HEK293 (cell line): Measurements from ENCODE around the gene CREB3L1.

Experiments used
- FEZF1 ChIP-seq: fragments of 450-650 bp; formaldehyde crosslinking; IDR thresholded peaks from 2 replicates; pipeline ENCODE4 v1.5.1; 2016; ENCODE audit warnings: missing biosample characterization, missing genetic modification characterization
- HOXA7 ChIP-seq: sonication (generic); formaldehyde crosslinking; IDR thresholded peaks from 2 replicates; pipeline ENCODE4 v1.8.1; 2022; ENCODE audit warnings: missing genetic modification reagents, borderline replicate concordance
- PRDM10 ChIP-seq: fragments of 450-650 bp; formaldehyde crosslinking; IDR thresholded peaks from 2 replicates; pipeline ENCODE4 v1.5.1; 2016; ENCODE audit warnings: missing biosample characterization, missing genetic modification characterization
- WT1 ChIP-seq: fragments of 450-650 bp; formaldehyde crosslinking; IDR thresholded peaks from 2 replicates; pipeline ENCODE4 v1.5.1; 2016; ENCODE audit warnings: missing biosample characterization, missing genetic modification characterization
- ZBTB17 ChIP-seq: fragments of 450-650 bp; formaldehyde crosslinking; IDR thresholded peaks from 2 replicates; pipeline ENCODE4 v1.5.1; 2016; ENCODE audit warnings: missing biosample characterization, missing genetic modification characterization
- ZBTB21 ChIP-seq: fragments of 450-650 bp; formaldehyde crosslinking; IDR thresholded peaks from 2 replicates; pipeline ENCODE4 v1.5.1; 2017; ENCODE audit warnings: missing biosample characterization, missing genetic modification characterization
- ZNF10 ChIP-seq: fragments of 450-650 bp; formaldehyde crosslinking; IDR thresholded peaks from 2 replicates; pipeline ENCODE4 v1.5.1; 2017; ENCODE audit warnings: missing biosample characterization, missing genetic modification characterization
- ZNF114 ChIP-seq: fragments of 450-650 bp; formaldehyde crosslinking; IDR thresholded peaks from 2 replicates; pipeline ENCODE4 v1.5.0; 2017; ENCODE audit warnings: missing biosample characterization, missing genetic modification characterization
- ZNF184 ChIP-seq: fragments of 450-650 bp; IDR thresholded peaks from 2 replicates; pipeline ENCODE4 v1.5.1; 2018; ENCODE audit warnings: missing biosample characterization, mild to moderate bottlenecking, missing genetic modification characterization
- ZNF221 ChIP-seq: fragments of 450-650 bp; formaldehyde crosslinking; IDR thresholded peaks from 2 replicates; pipeline ENCODE4 v1.5.1; 2017; ENCODE audit warnings: missing biosample characterization, missing genetic modification characterization, borderline replicate concordance
- ZNF398 ChIP-seq: fragments of 450-650 bp; formaldehyde crosslinking; IDR thresholded peaks from 2 replicates; pipeline ENCODE4 v1.5.1; 2017; ENCODE audit warnings: missing biosample characterization, missing genetic modification characterization
- ZNF513 ChIP-seq: fragments of 450-650 bp; IDR thresholded peaks from 2 replicates; pipeline ENCODE4 v1.5.1; 2018; ENCODE audit warnings: missing biosample characterization, missing genetic modification characterization
- ZNF529 ChIP-seq: fragments of 450-650 bp; formaldehyde crosslinking; IDR thresholded peaks from 2 replicates; pipeline ENCODE4 v1.5.1; 2017; ENCODE audit warnings: missing genetic modification characterization, missing biosample characterization; ENCODE audit not compliant: insufficient replicate concordance
- ZNF585B ChIP-seq: fragments of 450-650 bp; formaldehyde crosslinking; IDR thresholded peaks from 2 replicates; pipeline ENCODE4 v1.5.1; 2016; ENCODE audit warnings: missing biosample characterization, missing genetic modification characterization
- ZNF692 ChIP-seq: fragments of 450-650 bp; formaldehyde crosslinking; IDR thresholded peaks from 2 replicates; pipeline ENCODE4 v1.5.1; 2016; ENCODE audit warnings: missing biosample characterization, missing genetic modification characterization
- ZNF830 ChIP-seq: fragments of 450-650 bp; IDR thresholded peaks from 2 replicates; pipeline ENCODE4 v1.5.0; 2018; ENCODE audit warnings: missing biosample characterization, missing genetic modification characterization, low read depth, mild to moderate bottlenecking, moderate library complexity
- TF ChIP-seq, protein P1 (sequence below): fragments of 450-650 bp; formaldehyde crosslinking; IDR thresholded peaks from 2 replicates; pipeline ENCODE4 v1.5.1; 2016; ENCODE audit warnings: missing biosample characterization, missing genetic modification characterization
- TF ChIP-seq, protein P2 (sequence below): fragments of 450-650 bp; formaldehyde crosslinking; IDR thresholded peaks from 2 replicates; pipeline ENCODE4 v1.5.1; 2016; ENCODE audit warnings: missing biosample characterization, missing genetic modification characterization
- TF ChIP-seq, protein P3 (sequence below): fragments of 450-650 bp; formaldehyde crosslinking; IDR thresholded peaks from 2 replicates; pipeline ENCODE4 v1.5.1; 2016; ENCODE audit warnings: missing biosample characterization, missing genetic modification characterization
- TF ChIP-seq, protein P4 (sequence below): fragments of 450-650 bp; formaldehyde crosslinking; IDR thresholded peaks from 2 replicates; pipeline ENCODE4 v1.5.1; 2017; ENCODE audit warnings: missing biosample characterization, mild to moderate bottlenecking, missing genetic modification characterization, moderate library complexity

CREB3L1 gene

DNA sequence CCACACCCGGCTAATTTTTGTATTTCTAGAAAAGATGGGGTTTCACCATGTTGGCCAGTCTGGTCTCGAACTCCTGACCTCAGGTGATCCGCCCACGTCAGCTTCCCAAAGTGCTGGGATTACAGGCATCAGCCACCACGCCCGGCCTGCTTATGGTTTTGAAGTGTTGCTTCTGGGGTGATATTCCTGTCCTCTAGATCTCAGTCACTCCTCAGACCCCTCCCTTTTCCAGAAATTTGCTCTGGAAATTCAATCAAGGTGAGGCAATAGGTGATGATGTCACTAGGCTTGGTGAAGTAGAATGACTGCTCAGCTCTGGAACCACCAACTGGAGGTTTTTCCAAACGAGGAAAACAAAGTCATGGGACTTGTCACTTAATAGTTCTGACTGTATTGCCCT is 36.6 kb upstream of the CREB3L1 start (continued):
- TF ChIP-seq ZNF513 (tag by site-specific recombination) (no peak), ZNF10 (tag by site-specific recombination) (peak; percentile 65; the same call in 1 of the 2 replicates), PRDM10 (tag by site-specific recombination) (0 out of 2 replicates have a peak, but pooled peaks have one; percentile 18), ZNF398 (tag by site-specific recombination) (no peak), HOXA7 (CRISPR knock-in tag) (no peak), WT1 (no peak), ZNF692 (tag by site-specific recombination) (no peak), FEZF1 (tag by site-specific recombination) (peak; percentile 52; the same call in 1 of the 2 replicates), ZNF221 (tag by site-specific recombination) (no peak), ZNF529 (tag by site-specific recombination) (no peak), ZNF114 (no peak), ZNF830 (tag by site-specific recombination) (no peak), ZNF585B (tag by site-specific recombination) (no peak), ZNF184 (tag by site-specific recombination) (no peak), ZBTB21 (tag by site-specific recombination) (peak; percentile 40; the same call in 1 of the 2 replicates), ZBTB17 (tag by site-specific recombination) (no peak)
- TF ChIP-seq, protein P1, sequence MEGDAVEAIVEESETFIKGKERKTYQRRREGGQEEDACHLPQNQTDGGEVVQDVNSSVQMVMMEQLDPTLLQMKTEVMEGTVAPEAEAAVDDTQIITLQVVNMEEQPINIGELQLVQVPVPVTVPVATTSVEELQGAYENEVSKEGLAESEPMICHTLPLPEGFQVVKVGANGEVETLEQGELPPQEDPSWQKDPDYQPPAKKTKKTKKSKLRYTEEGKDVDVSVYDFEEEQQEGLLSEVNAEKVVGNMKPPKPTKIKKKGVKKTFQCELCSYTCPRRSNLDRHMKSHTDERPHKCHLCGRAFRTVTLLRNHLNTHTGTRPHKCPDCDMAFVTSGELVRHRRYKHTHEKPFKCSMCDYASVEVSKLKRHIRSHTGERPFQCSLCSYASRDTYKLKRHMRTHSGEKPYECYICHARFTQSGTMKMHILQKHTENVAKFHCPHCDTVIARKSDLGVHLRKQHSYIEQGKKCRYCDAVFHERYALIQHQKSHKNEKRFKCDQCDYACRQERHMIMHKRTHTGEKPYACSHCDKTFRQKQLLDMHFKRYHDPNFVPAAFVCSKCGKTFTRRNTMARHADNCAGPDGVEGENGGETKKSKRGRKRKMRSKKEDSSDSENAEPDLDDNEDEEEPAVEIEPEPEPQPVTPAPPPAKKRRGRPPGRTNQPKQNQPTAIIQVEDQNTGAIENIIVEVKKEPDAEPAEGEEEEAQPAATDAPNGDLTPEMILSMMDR (tag by site-specific recombination), result no peak
- TF ChIP-seq, protein P2, sequence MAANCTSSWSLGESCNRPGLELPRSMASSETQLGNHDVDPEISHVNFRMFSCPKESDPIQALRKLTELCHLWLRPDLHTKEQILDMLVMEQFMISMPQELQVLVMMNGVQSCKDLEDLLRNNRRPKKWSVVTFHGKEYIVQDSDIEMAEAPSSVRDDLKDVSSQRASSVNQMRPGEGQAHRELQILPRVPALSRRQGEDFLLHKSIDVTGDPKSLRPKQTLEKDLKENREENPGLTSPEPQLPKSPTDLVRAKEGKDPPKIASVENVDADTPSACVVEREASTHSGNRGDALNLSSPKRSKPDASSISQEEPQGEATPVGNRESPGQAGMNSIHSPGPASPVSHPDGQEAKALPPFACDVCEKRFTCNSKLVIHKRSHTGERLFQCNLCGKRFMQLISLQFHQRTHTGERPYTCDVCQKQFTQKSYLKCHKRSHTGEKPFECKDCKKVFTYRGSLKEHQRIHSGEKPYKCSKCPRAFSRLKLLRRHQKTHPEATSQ, result no peak
- TF ChIP-seq, protein P3, sequence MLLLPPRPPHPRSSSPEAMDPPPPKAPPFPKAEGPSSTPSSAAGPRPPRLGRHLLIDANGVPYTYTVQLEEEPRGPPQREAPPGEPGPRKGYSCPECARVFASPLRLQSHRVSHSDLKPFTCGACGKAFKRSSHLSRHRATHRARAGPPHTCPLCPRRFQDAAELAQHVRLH (tag by site-specific recombination), result no peak
- TF ChIP-seq, protein P4, sequence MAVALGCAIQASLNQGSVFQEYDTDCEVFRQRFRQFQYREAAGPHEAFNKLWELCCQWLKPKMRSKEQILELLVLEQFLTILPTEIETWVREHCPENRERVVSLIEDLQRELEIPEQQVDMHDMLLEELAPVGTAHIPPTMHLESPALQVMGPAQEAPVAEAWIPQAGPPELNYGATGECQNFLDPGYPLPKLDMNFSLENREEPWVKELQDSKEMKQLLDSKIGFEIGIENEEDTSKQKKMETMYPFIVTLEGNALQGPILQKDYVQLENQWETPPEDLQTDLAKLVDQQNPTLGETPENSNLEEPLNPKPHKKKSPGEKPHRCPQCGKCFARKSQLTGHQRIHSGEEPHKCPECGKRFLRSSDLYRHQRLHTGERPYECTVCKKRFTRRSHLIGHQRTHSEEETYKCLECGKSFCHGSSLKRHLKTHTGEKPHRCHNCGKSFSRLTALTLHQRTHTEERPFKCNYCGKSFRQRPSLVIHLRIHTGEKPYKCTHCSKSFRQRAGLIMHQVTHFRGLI, result no peak
